Activated CD8-positive, alpha-beta memory T cell treated with anti-CD3 and anti-CD28 coated beads, Interleukin-2, amount 50 U/mL, for 48 hours (primary cell): ENCODE results near the gene PRRC2B.
A peak's percentile ranks its signal among the peaks of the same experiment; 100 is the strongest.
"Not testable (repeated sequence)": the region's sequence is repeated elsewhere in the genome, so short reads cannot be mapped to it uniquely, and the experiment has no call there.

Source experiments
- DNase-seq: peaks from one replicate; pipeline ENCODE4 v3.0.0-alpha.2; 2020

The PRRC2B gene

DNA sequence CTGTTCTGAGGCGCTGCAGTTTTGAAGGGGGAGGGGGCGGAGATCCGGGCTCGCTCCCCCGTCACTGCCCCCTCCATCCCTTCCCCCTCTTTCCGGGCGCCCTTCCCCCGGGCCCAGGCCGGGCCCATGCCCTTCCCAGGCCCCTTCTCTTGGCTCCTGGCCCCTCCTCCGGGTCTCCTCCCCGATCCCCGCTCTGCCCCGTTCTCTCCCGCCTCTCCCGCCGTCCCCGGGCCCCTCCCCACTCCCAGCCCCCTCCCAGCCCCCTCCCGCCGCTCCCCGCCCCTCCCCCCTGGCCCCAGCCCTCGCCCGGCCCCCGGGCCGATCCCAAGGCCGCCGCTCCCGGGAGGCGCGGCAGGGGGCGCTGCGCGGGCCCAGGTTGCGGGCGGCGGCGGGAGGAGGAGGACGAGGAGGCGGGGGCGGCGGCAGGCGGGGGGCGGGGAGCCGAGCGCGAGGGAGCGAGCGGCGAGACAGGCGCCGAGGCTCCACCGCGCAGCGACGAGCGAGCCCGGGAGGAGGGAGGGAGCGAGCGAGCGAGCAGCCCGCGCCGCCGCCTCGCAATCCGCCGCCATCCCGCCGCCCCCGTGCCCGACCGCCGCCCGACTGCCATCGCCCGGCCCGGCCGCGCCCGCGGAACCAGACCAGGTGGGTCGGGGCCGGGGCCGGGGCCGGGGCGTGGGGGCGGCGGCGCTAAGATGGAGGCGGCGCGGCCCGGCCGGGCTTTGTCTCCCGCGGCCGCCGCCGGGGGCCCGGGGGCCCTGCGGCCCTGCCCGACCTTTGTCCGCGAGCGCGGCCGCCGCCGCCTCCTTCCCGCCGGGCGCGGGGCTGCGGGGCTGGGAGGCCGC lies at the start of gene PRRC2B:
Gene PRRC2B, plus strand, starts transcription at position 465 of the 842 bp plus-strand sequence. CDS start 36,059 bp downstream, outside the sequence.
- DNase-seq = peak; percentile 93

DNA sequence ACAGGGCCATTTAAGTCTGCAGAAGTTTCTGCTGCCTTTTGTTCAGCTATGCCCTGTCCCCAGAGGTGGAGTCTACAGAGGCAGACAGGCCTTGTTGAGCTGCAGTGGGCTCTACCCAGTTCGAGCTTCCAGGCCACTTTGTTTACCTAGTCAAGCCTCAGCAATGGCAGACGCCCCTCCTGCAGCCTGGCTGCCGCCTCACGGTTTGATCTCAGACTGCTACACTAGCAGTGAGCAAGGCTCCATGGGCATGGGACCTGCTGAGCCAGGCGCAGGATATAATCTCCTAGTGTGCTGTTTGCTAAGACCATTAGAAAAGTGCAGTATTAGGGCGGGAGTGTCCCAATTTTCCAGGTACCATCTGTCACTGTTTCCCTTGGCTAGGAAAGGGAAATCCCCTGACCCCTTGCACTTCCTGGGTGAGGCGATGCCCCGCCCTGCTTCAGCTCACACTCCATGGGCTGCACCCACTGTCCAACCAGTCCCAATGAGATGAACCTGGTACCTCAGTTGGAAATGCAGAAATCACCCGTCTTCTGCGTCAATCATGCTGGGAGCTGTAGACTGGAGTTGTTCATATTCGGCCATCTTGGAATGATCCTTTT lies 48.9 kb upstream of the PRRC2B start:
- DNase-seq = not testable (repeated sequence)

DNA sequence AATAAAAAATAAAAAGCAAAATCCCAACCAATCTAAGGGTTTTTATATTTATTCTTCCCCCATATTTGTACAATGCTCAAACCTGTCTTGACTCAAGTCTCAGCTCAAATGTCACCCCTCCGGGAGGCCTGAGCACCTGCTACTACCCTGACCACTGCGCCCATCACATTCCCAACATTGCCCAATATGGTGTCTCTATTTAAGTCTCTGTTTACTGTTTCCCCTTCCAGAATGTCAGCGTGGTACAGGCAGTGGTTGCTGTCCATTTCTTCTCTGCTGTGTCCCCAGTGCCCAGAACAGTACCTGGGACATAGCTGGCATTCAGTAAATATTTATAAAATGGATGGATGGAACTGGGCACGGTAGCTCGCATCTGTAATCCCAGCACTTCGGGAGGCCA lies 47.3 kb upstream of the PRRC2B start:
- no peak for DNase-seq

DNA sequence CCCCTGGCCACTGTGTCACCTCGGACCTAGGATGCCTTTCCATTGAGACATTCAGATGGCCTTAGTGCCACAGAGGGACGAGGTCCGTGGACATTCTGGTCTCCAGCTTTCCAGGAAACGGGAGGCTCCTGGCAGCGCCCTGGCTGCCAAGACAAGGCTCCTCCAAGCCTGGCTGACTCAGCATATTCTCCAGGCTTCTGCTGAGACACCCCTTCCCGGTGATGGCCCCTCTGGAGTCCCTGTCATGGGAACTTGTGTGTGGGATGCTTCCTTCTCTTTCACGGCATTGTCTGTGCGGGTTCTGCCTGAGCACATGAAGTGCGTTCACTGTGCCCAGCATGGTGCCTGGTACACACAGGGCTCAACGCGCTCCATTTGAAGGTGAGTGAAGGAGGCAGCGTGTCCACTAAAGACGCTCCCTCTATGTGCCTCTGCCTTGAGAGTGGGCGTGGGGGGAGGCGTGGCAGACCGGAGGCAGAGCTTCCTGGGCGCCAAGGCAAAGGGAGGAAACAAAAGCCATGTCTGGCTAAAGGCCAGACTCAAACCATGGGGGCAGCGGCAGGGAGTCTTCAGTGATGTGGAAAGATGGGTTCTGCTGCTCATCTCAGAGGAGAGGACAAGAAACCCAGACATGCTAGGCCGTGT lies 46.4 kb upstream of the PRRC2B start:
- DNase-seq = no peak

DNA sequence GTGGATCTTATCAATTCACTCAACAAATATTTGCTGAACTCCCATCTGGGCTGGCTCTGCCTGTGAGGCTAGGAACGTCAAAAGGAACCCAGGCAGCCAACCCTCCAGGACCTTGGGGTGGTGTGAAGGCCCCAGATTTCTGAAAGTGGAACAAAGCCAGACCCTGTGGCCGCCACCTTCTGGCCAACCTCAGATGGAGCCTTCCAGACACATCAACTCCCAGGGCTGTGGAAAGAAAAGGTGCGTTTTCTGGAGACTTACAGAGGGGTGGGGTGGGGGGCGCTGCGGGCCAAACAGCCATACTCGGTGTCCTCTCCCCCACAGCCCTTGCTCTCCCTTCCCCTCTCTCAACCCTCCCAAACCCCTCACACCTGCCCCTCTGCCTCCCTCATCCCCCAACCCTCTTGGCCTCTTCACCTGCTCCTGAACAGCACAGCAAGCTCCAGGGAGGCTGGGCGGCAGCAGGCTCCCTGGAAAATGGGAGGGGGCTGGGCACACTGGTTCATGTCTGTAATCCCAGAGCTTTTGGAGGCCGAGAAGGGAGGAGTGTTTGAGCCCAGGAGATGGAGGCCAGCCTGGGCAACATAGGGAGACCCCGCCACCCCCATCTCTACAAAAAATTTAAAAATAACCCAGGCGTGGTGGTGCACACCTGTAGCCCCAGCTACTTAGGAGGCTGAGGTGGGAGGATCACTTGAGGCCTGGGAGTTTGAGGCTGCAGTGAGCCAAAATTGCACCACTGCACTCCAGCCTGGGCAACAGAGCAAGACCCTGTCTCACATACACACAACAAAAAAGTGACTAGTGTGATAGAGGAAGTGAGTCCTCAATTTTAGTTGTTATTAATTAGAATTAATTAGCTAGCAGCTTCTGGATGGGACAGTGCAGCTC lies 45.0 kb upstream of the PRRC2B start:
- no peak for DNase-seq

DNA sequence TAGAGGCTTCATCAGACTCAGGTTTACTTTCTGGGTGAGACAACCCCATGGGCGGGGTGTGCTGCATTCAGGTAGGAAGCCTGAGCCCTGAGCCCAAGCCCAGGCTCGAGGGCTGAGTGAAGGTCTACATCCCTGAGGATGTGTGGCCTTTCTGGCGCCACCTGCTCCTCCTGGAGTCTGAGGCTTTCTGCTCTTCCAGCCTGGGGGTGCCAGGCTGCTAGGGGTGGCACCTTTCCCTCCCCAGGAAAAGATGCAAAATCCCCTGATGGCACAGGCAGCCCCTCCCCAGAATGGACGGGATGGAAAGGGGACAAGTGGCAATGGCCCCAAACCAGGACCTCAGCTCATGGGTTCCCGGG lies 44.4 kb upstream of the PRRC2B start:
- no peak for DNase-seq

DNA sequence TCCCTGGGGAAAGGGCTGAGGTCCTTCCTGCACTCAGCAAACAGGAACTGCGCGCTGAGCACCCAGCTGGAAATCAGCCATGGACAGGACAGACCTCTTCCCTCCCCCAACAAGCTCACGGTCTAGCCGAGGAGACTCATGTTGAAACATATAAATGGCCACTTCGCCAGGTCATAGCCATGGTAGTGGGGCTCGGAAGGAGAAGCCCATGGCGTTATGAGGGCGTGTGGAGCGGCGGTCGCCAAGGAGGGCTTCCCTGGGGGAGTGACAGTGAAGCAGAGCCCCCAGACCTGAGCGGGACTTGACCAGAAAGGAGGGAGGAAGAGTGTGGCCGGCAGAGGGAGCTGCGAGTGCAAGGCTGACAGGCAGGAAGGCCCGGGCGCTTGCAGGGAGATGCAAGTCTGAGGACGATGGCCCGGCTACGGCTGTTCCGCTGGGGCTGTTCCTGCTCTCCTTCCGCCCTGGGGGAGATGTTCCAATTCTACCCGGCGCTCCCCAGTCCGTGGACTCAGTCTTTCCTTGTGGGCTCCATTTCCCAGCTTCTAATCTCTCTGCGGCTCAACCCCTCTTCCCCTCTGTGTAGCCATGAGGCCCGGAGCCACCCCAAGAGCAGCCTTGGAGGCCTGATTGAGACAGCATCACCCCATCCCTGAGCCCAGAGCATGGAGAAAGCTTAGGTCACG lies 43.9 kb upstream of the PRRC2B start:
- DNase-seq = peak; percentile 91

DNA sequence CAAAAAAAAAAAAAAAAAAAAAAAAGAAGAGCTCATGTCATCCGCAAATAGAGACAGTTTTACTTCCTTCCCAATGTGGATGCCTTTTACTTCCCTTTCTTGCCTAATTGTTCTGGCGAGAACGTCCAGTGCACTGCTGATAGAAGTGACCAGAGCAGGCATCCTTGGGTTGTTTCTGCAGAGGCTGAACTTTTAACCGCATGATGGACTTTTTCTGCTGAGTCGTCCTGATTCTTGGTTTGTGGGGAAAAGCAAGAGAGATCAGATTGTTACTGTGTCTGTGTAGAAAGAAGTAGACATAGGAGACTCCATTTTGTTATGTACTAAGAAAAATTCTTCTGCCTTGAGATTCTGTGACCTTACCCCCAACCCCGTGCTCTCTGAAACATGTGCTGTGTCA lies 37.4 kb upstream of the PRRC2B start:
- not testable (repeated sequence) for DNase-seq

DNA sequence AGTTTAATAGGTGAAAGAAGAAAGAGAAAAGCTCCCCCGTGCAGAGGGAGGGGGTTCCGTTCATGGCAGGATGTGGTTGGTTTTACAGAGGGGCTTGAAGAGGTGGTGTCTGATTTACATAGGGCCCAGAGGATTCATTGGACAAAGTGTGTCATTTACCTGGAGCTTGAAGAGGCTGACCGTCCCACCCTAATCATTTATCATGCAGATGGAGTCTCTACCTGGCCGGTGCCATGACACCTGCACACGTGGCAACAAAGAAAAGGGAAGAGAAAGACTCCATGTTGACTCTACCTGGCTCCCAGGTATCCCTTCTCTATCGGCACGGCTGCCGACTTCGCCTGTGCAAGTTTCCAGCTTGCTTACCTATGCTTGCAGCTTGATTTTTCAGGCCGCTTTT lies 35.3 kb upstream of the PRRC2B start:
- DNase-seq = no peak

DNA sequence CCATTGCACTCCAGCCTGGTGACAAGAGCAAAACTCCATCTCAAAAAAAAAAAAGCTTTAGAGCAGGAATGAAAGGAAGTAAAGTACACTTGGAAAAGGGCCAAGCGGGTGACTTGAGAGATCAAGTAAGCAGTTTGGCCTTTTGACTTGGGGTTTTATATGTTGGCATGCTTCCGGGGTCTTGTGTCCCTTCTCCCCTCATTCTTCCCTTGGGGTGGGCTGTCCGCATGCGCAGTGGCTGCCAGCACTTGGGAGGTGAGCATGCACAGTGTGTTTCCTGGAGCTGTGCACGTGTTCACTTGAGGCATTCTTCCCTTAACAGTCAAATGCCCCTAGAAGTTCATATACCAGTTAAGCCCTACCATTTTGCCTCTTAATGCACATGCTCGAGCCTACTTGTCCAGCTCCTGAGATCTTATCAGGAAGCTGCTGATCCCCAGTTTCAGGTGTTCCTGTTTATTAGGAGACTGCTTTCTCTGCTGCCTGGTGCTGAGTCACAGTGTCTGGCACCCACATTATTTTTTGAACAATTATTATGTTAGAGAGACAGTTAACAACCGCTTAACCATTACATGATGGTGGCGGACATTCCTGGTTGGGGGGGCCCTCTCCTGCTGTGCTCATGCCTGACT lies 32.6 kb upstream of the PRRC2B start:
- DNase-seq = peak; percentile 70

DNA sequence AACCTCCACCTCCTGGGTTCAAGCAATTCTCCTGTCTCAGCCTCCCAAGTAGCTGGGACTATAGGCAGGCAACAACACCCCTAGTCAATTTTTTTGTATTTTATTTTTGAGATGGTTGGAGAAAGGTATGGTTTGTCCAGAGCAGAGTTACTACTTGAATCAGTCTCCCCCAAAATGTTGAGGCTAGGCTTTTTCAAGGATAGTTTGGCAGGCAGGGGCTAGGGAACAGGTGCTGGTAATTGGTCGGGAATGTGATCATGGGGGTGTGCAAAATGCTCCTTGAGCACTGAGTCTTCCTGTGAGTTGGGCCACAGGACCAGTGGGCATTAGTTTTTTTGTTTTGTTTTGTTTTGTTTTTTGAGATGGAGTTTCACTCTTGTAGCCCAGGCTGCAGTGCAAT lies 28.3 kb upstream of the PRRC2B start:
- no peak for DNase-seq

DNA sequence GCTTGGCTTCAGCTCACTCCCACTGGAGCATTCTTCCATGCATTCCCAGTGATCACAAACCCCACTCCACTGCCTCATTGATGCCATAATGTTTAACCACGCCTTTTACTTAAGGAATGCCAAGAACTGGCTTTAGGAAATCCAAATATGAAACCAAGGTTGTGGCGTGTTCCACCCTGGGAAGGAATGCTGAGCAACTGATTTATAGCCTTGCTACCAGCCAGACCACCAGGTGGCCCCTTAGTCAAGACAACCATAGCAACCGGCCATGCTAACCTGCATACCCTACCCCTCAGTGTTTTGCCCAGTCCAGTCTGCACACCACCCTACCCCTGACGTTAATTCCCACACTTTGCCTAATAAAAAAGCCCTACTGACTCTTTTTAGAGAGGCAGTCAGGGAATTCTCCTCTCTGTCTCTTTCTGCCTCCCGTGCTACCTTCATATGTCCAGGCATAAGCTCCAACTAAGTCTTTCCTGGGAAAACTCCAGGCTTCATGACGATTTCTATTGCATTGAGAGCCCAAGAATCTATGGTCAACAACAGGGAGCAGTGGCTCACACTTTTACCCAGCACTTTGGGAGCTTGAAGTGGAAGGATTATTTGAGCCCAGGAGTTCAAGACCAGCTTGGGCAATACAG lies 27.0 kb upstream of the PRRC2B start:
- no peak for DNase-seq

DNA sequence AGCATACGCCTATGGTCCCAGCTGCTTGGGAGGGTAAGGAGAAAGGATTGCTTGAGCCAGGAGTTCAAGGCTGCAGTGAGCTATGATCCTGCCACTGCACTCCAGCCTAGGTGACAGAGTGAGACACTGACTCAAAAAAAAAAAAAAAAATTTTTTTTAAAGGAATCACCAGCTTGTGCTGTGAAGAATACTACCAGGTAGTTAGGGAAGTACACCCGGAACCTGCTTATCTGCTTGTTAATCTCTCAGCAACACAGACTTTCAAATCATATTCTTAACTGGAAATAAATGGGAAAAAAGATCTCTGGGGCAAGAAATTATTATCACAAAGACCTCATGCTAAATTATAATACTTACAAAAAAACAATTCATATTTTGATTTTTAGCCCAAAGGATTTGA lies 26.4 kb upstream of the PRRC2B start:
- DNase-seq = no peak

DNA sequence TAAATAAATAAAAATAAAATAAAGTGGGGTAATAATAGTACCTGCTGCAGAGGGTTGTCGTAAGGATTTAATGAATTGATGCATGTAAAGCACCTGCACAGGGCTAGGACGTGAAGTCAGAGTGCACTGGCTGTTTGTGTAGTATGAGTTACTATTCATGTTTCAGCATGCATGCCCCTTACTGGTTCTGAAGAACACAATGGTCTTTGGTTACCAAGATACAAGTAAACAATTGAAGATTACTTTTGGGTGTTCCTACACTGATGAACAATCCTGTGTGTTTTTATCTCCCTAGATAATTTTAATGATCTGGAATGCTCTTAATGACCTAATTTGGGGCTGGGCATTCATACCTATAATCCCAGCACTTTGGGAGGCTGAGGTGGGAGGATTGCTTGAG lies 23.2 kb upstream of the PRRC2B start:
- DNase-seq = no peak

DNA sequence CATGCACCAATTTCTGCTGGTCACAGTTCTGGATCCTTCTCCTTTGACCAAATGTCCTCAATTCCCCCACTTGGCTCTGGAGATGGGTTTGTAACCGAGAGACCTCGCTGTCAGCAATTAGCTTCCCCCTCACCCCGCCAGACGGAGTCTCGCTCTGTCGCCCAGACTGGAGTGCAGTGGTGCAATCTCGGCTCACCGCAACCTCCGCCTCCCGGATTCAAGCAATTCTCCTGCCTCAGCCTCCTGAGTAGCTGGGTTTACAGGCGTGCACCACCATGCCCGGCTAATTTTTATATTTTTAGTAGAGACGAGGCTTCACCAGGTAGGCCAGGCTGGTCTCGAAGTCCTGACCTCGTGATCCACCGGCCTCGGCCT lies 21.3 kb upstream of the PRRC2B start:
- not testable (repeated sequence) for DNase-seq

DNA sequence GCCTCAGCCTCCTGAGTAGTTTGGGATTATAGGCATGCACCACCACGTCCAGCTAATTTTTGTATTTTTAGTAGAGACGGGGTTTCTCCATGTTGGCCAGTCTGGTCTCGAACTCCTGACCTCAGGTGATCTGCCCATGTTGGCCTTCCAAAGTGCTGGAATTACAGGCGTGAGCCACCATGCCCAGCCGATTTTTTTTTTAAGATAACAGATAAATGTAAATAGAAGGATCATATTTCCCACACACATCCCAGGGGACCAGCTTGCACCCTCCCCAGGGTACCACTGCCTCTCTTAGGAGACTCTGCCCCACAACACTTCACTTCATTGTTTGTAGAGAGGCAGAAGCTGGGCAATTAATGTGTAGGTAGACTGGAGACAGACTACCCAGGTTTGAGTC lies 19.2 kb upstream of the PRRC2B start:
- not testable (repeated sequence) for DNase-seq

DNA sequence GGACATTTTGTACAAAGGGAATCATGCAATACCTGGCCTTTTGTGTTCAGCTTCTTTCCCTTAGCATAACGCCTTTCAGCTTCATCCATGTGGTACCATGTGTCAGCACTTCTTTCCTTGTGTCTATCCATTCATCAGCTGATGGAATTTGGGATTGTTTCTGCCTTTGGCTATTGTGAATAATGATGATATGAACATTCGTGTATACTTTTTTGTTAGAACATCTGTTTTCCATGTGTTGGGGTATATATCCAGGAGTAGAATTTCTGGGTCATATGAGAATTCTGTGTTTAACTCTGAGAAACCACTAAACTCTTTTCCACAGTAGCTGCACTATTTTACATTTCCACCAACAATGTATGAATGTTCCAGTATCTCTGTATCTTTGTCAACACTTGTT lies 14.8 kb upstream of the PRRC2B start:
- DNase-seq = no peak

DNA sequence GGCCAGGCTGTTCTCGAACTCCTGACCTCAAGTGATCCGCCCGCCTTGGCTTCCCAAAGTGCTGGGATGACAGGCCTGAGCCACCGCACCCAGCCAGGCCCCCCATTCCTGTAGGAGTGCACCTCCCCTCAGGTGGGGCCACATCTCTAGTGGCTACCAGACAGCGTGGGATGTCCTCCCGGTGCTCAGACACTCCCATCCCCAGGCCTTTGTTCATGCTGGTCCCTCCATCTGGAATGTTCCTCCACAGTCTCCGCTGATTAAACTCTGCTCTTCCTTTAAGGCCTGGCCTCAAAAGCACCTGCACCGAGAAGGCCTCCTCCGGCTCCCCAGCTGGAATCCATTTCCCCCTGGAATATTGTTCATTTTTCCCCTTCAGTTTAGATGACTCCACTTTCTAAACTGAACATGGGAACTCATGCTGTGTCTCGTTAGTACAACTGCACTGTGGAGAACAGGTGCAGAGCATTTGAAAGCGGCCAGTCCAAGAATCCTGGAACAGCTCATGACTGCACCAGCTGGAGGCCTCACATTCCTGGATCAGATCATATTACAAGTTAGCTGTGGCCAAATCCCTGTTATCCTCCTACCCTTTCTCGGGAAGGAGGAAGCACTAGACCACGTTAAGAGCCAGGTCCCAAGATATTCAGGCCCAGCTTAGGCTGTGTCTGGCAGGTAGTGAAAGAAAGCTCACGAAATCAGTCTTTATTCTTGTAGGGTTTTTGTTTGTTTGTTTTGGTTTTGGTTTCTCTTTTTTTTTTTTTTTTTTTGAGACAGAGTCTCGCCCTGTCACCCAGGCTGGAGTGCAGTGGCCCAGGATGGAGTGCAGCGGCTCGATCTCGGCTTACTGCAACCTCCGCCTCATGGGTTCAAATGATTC lies 10.8 kb upstream of the PRRC2B start:
- no peak for DNase-seq

DNA sequence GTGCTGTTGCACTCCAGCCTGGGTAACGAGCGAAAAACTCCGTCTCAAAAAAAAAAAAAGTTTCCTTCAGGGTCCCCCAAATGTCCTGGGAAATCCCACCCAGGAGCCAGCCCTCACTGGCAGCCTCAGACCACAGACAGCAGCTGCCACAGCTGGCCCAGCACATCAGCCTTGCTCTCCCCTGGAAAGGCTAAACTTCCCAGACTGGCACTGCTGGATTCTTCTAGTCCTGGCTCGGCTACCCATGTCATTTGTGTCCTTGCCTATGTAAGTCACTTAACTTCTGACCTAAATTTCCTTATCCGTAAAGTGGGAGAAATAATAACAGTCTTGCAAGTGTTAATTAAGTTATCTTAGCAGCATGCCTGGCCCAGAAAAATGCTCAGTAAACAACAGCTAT lies 8.6 kb upstream of the PRRC2B start:
- no peak for DNase-seq

DNA sequence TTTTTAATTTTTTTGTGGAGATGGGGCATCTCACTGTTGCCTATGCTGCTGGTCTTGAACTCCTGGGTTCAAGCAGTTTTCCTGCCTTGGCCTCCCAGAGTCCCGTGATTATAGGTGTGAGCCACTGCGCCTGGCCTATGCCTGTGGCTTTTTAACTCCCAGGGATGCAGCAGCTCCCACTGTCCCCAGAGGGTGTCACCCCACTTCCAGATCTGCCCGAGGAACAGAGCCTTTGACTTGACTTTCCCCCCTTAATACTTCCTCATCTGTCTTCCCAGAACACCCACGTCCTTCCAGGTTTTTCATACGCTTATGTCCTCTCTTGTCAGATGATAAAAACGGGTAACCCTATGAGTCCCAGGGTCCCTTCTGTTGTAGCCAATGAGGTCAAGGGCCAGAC lies 7.6 kb upstream of the PRRC2B start:
- no peak for DNase-seq

DNA sequence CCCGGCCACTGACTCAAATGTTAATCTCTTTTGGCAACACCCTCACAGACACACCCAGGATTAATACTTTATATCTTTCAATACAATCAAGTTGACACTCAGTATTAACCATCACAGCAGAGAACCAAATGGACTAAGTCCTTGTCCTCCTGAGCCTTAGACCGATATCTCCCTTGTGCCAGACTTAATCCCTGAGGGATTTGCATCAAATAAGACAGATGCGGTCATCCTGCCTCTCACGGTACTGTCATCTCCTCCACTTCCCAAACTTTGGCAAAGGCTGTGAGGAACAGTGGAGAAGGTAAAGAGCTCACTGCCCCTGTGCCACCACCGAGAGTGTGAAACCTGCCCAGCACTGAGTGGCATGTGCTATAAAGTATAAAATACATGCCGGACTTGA lies 6.5 kb upstream of the PRRC2B start:
- DNase-seq = no peak
